Measurements from ENCODE around the gene ABLIM2. TPM values are rescaled to one million over a fixed set of nuclear protein-coding genes. Genes with fewer than 3 reads are reported as not detected.

ABLIM2 gene
- polyA plus RNA-seq, 1 donor from 2014 or later = 14.9 TPM

DNA sequence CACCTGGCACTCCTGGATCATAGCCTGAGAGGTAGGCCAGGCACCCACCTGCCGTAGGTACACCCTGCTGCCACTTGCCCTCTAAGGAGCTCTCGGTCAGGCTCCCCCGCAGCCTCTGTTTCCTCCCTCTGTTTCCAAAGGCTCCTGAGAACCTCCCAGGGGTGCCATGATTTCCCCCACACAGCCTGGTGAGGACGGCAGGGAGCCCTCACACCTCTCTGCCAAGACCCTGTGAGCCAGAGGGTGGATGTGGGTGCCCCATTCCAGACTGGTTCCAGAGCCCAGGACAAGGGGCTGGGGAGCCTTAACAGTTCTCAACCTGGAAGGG lies 1.6 kb upstream of the ABLIM2 start:
- Histone ChIP-seq H3K27ac (ENCODE audit: low read length) (no peak overlapping the region), H3K36me3 (ENCODE audit: insufficient read depth, low read length) (no peaks in the 10 kb centered on the region), H3F3A (ENCODE audit: insufficient read depth, low read length, poor library complexity, severe bottlenecking) (no peaks in the 10 kb centered on the region), H3K27me3 (ENCODE audit: insufficient read depth, low read depth, low read length) (peaks cover 21% of the 10 kb centered on the region), H3K9ac (ENCODE audit: low read length) (no peak overlapping the region), H3K4me2 (ENCODE audit: low read length) (no peak overlapping the region), H3K9me3 (ENCODE audit: low read length) (no peaks in the 10 kb centered on the region), H3K4me3 (ENCODE audit: low read length) (peak overlapping the region; percentile 96), H3K79me2 (replicated peaks; ENCODE audit: insufficient read depth, low read length) (no peaks in the 10 kb centered on the region), H4K20me1 (ENCODE audit: insufficient read depth) (no peaks in the 10 kb centered on the region), H2AFZ (ENCODE audit: low read depth, low read length) (no peak overlapping the region), H3K9me2 (ENCODE audit: insufficient read depth, low read length) (no peaks in the 10 kb centered on the region)
- TF ChIP-seq MXI1 (conservative IDR thresholded peaks at IDR 0.05; ENCODE audit: poor library complexity, severe bottlenecking) (no peak), SMC3 (conservative IDR thresholded peaks at IDR 0.05; ENCODE audit: poor library complexity) (no peak), EP300 (conservative IDR thresholded peaks at IDR 0.05; ENCODE audit: poor library complexity, severe bottlenecking) (no peak), EZH2 (IDR thresholded peaks at IDR 0.05; ENCODE audit: borderline replicate concordance, insufficient read depth, low read length, poor library complexity, severe bottlenecking) (no peak), POLR2AphosphoS5 (IDR thresholded peaks at IDR 0.05) (no peak), TAF1 (IDR thresholded peaks at IDR 0.05; ENCODE audit: low read depth) (no peak), RAD21 (conservative IDR thresholded peaks at IDR 0.05) (no peak)
- TF ChIP-seq, protein P1, sequence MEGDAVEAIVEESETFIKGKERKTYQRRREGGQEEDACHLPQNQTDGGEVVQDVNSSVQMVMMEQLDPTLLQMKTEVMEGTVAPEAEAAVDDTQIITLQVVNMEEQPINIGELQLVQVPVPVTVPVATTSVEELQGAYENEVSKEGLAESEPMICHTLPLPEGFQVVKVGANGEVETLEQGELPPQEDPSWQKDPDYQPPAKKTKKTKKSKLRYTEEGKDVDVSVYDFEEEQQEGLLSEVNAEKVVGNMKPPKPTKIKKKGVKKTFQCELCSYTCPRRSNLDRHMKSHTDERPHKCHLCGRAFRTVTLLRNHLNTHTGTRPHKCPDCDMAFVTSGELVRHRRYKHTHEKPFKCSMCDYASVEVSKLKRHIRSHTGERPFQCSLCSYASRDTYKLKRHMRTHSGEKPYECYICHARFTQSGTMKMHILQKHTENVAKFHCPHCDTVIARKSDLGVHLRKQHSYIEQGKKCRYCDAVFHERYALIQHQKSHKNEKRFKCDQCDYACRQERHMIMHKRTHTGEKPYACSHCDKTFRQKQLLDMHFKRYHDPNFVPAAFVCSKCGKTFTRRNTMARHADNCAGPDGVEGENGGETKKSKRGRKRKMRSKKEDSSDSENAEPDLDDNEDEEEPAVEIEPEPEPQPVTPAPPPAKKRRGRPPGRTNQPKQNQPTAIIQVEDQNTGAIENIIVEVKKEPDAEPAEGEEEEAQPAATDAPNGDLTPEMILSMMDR (IDR thresholded peaks at IDR 0.05; ENCODE audit: poor library complexity, severe bottlenecking) = no peak
- TF ChIP-seq, protein P2, sequence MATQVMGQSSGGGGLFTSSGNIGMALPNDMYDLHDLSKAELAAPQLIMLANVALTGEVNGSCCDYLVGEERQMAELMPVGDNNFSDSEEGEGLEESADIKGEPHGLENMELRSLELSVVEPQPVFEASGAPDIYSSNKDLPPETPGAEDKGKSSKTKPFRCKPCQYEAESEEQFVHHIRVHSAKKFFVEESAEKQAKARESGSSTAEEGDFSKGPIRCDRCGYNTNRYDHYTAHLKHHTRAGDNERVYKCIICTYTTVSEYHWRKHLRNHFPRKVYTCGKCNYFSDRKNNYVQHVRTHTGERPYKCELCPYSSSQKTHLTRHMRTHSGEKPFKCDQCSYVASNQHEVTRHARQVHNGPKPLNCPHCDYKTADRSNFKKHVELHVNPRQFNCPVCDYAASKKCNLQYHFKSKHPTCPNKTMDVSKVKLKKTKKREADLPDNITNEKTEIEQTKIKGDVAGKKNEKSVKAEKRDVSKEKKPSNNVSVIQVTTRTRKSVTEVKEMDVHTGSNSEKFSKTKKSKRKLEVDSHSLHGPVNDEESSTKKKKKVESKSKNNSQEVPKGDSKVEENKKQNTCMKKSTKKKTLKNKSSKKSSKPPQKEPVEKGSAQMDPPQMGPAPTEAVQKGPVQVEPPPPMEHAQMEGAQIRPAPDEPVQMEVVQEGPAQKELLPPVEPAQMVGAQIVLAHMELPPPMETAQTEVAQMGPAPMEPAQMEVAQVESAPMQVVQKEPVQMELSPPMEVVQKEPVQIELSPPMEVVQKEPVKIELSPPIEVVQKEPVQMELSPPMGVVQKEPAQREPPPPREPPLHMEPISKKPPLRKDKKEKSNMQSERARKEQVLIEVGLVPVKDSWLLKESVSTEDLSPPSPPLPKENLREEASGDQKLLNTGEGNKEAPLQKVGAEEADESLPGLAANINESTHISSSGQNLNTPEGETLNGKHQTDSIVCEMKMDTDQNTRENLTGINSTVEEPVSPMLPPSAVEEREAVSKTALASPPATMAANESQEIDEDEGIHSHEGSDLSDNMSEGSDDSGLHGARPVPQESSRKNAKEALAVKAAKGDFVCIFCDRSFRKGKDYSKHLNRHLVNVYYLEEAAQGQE (IDR thresholded peaks at IDR 0.05; ENCODE audit: borderline replicate concordance) = no peak

DNA sequence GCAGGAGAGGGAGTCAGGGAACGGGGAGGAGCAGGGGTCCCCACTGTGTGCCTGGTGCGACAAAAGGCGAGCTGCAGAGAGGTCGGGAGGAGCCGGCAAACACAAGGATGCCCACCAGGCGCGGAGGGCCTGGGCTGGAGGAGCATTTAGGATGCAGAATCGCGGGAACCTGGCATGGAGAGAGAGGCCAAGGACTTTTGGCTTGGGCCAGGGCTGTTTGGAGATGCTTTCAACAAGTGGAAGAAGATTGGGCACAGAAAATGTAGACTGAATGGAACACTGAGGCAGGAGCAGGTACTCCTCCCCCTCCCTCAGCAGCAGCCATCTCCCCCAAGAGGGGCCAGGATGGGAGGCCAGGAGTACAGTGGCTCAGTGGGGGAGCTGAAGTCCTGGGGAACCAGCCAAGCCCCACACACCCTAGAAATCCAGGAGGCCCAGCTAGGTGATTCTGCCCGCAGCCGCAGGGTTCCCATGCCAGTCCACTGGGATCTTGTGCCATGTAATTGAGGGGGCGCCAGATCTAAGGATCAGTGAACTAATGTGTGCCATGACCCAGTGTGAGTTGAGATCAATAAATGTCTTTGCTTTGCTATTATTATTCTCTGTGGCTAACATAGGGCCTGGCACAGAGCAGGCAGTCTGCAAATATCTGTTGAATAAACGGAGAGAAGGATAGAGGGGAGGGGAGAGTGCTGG lies 1.1 kb upstream of the ABLIM2 start:
- Histone ChIP-seq H2AFZ (ENCODE audit: low read depth, low read length) (peak overlapping the region; percentile 76), H3F3A (ENCODE audit: insufficient read depth, low read length, poor library complexity, severe bottlenecking) (no peaks in the 10 kb centered on the region), H3K4me3 (ENCODE audit: low read length) (peak overlapping the region; percentile 96), H3K9ac (ENCODE audit: low read length) (peak overlapping the region; percentile 80), H3K4me2 (ENCODE audit: low read length) (peak overlapping the region; percentile 90), H3K27ac (ENCODE audit: low read length) (peak overlapping the region; percentile 78), H3K9me2 (ENCODE audit: insufficient read depth, low read length) (no peaks in the 10 kb centered on the region), H3K36me3 (ENCODE audit: insufficient read depth, low read length) (no peaks in the 10 kb centered on the region), H4K20me1 (ENCODE audit: insufficient read depth) (no peaks in the 10 kb centered on the region), H3K27me3 (ENCODE audit: insufficient read depth, low read depth, low read length) (peaks cover 21% of the 10 kb centered on the region), H3K79me2 (replicated peaks; ENCODE audit: insufficient read depth, low read length) (no peaks in the 10 kb centered on the region), H3K9me3 (ENCODE audit: low read length) (no peaks in the 10 kb centered on the region)
- TF ChIP-seq TAF1 (IDR thresholded peaks at IDR 0.05; ENCODE audit: low read depth) (no peak), POLR2AphosphoS5 (IDR thresholded peaks at IDR 0.05) (no peak), EZH2 (IDR thresholded peaks at IDR 0.05; ENCODE audit: borderline replicate concordance, insufficient read depth, low read length, poor library complexity, severe bottlenecking) (no peak), SMC3 (conservative IDR thresholded peaks at IDR 0.05; ENCODE audit: poor library complexity) (no peak), RAD21 (conservative IDR thresholded peaks at IDR 0.05) (no peak), EP300 (conservative IDR thresholded peaks at IDR 0.05; ENCODE audit: poor library complexity, severe bottlenecking) (no peak), MXI1 (conservative IDR thresholded peaks at IDR 0.05; ENCODE audit: poor library complexity, severe bottlenecking) (no peak)
- TF ChIP-seq, protein P1 (IDR thresholded peaks at IDR 0.05; ENCODE audit: poor library complexity, severe bottlenecking) = no peak
- TF ChIP-seq, protein P2 (IDR thresholded peaks at IDR 0.05; ENCODE audit: borderline replicate concordance) = no peak

Measured in neural cell (in vitro differentiated cells).